Measurements from ENCODE around the gene ARHGEF17. TPM values are rescaled to one million over a fixed set of nuclear protein-coding genes. Genes with fewer than 3 reads are reported as not detected.

ARHGEF17 gene
- total and polyA plus RNA-seq, 2 of the 8 experiments (the other 6 are each of a cell fraction or from before 2014, with no cell fraction given), result 11.3 to 14.6 TPM

DNA sequence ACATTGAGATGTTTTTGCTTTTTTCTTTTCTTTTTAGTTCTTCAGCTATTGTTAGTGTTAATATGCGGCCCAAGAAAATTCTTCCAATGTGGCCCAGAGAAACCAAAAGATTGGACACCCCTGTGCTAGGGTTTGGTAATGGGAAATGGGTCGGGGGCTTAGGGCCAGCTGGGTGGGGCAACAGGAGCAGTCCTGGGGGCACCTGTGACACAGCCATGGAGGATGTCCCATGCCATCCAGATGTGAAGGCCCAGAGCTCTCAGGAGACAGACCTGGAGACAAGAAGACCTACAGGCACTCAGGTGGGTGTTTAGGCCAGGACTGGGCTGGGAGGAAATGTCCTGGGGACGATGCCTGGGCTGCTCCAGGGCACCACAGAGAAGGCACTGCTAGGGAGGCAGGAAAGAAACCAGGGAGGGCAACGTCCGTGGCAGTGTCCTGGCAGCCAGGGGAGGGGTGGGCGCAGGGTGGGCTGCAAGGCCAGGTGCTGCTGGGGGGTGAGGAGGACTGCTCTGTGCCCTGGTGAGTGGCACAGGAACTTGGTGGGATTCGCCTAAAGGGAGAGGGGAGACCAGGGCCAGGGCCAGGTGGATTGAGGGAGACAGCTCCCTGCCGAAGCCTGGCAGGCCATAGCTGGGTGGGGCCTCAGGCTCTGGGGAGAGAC lies 89.5 kb downstream of the ARHGEF17 start:
- H3K79me1 ChIP-seq (ENCODE audit: low read depth, low read length), result no peaks in the 10 kb centered on the region
- H2BK15ac ChIP-seq (ENCODE audit: low read length), result no peak overlapping the region
- ChIA-PET POLR2A (ENCODE audit: partially characterized antibody) (interaction anchor here (1.2 to 2.7 kb wide), 4 partner anchors 11 to 25 kb away, joined by 3 to 8 read pairs (median 4); no protein-coding TSS in a partner anchor), CTCF (ENCODE audit: partially characterized antibody) (interaction anchor here (1.0 to 59.1 kb wide), 11 partner anchors 9 to 267 kb away, joined by 3 to 1456 read pairs (median 6); no protein-coding TSS in a partner anchor)
- H3K9ac ChIP-seq (replicated peaks in 1 of 4; ENCODE audit: extremely low read depth in 1 of 4, low read depth in 3 of 4, low read length in 3 of 4), result no peak overlapping the region
- no peak overlapping the region for H3K56ac ChIP-seq (replicated peaks; ENCODE audit: insufficient read length, low read depth, low read length)
- no peak overlapping the region for H3K4me2 ChIP-seq (ENCODE audit: insufficient read depth in 1 of 2, low read depth in 2 of 2, low read length in 2 of 2)
- peaks cover 0 to 3% (median 2%) of the 10 kb centered on the region in 4 experiments; a peak in 5 of 7 replicates for H3K4me1 ChIP-seq (replicated peaks in 1 of 4; ENCODE audit: control insufficient read depth in 3 of 4, insufficient read depth in 4 of 4, low read length in 3 of 4)
- H2BK12ac ChIP-seq (ENCODE audit: low read depth, low read length), result no peak overlapping the region
- no peaks in the 10 kb centered on the region for H3K23me2 ChIP-seq (ENCODE audit: low read depth, low read length)
- 94% methylated on average over 7 of the region's 8 CpGs; no CpG with 5 or more reads in 1 of the 2 experiments for WGBS, 2 experiments (ENCODE audit: extremely low coverage in 1 of 2, insufficient coverage in 1 of 2, insufficient read length in 1 of 2, insufficient replicate concordance in 2 of 2, low coverage in 1 of 2, low lambda C conversion rate in 2 of 2, missing lambda C conversion rate in 1 of 2)
- H3K9me3 ChIP-seq (ENCODE audit: insufficient read depth in 2 of 2, low read depth in 1 of 2, low read length in 1 of 2), result no peaks in the 10 kb centered on the region
- H2BK5ac ChIP-seq (ENCODE audit: low read depth, low read length), result no peak overlapping the region
- H2BK20ac ChIP-seq (ENCODE audit: low read length), result no peak overlapping the region
- no peak overlapping the region for H2AK5ac ChIP-seq (ENCODE audit: low read depth, low read length)
- no peak overlapping the region for H3K27ac ChIP-seq (ENCODE audit: low read depth, low read length)
- H3K4ac ChIP-seq (replicated peaks; ENCODE audit: insufficient read length, low read depth, low read length), result no peak overlapping the region
- no peak overlapping the region for H3K4me3 ChIP-seq (ENCODE audit: extremely low read depth in 1 of 4, insufficient read depth in 2 of 4, low read depth in 3 of 4, low read length in 4 of 4)
- no peaks in the 10 kb centered on the region for H3K36me3 ChIP-seq (ENCODE audit: control insufficient read depth in 2 of 4, insufficient read depth in 4 of 4, low read length in 3 of 4)
- H3K14ac ChIP-seq (ENCODE audit: insufficient read length), result no peak overlapping the region
- DNase-seq (ENCODE audit: low read depth in 1 of 2, low spot score in 2 of 2), result no peak
- H4K91ac ChIP-seq (replicated peaks; ENCODE audit: insufficient read length, low read length), result no peak overlapping the region
- H3K79me2 ChIP-seq (ENCODE audit: control insufficient read depth in 1 of 2, insufficient read depth in 2 of 2, low read length in 2 of 2), result no peaks in the 10 kb centered on the region
- no peaks in the 10 kb centered on the region for H3K27me3 ChIP-seq (replicated peaks in 1 of 4; ENCODE audit: control insufficient read depth in 3 of 4, extremely low read depth in 1 of 4, insufficient read depth in 3 of 4, low read length in 3 of 4)
- no peak overlapping the region for H4K8ac ChIP-seq (ENCODE audit: extremely low read depth, insufficient read depth, low read length)
- no peak overlapping the region for H3K18ac ChIP-seq (ENCODE audit: extremely low read depth, low read length)
- no peak overlapping the region for H3K23ac ChIP-seq (ENCODE audit: insufficient read length)
- H4K5ac ChIP-seq (ENCODE audit: insufficient read length, low read depth, low read length), result no peak overlapping the region
- no peak overlapping the region for H2AFZ ChIP-seq (ENCODE audit: low read length)
- peaks cover 3 to 4% of the 10 kb centered on the region in 2 experiments for H4K20me1 ChIP-seq (replicated peaks in 1 of 2; ENCODE audit: control insufficient read depth in 1 of 2, insufficient read depth in 2 of 2, low read length in 2 of 2)
- no peak for FAIRE-seq
- no peak overlapping the region for H2BK120ac ChIP-seq (replicated peaks; ENCODE audit: low read depth, low read length)
- TF ChIP-seq, protein P1, sequence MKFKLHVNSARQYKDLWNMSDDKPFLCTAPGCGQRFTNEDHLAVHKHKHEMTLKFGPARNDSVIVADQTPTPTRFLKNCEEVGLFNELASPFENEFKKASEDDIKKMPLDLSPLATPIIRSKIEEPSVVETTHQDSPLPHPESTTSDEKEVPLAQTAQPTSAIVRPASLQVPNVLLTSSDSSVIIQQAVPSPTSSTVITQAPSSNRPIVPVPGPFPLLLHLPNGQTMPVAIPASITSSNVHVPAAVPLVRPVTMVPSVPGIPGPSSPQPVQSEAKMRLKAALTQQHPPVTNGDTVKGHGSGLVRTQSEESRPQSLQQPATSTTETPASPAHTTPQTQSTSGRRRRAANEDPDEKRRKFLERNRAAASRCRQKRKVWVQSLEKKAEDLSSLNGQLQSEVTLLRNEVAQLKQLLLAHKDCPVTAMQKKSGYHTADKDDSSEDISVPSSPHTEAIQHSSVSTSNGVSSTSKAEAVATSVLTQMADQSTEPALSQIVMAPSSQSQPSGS (IDR thresholded peaks at IDR 0.05; ENCODE audit: low read length), result no peak
- TF ChIP-seq SIRT6 (IDR thresholded peaks at IDR 0.05; ENCODE audit: low read length) (no peak), CTBP2 (IDR thresholded peaks at IDR 0.05; ENCODE audit: borderline replicate concordance, insufficient read depth, insufficient read length, low read length) (no peak), PHF8 (conservative IDR thresholded peaks at IDR 0.05; ENCODE audit: low read depth, low read length) (no peak), TBP (IDR thresholded peaks at IDR 0.05; ENCODE audit: low read depth, low read length) (no peak), ASH2L (IDR thresholded peaks at IDR 0.05; ENCODE audit: low read length) (no peak), CHD1 (IDR thresholded peaks at IDR 0.05; ENCODE audit: low read depth, low read length) (no peak), RBBP5 (IDR thresholded peaks at IDR 0.05; ENCODE audit: borderline replicate concordance, low read depth, low read length) (no peak), EGR1 (IDR thresholded peaks at IDR 0.05; ENCODE audit: borderline replicate concordance, low read depth, low read length) (no peak), YY1 (IDR thresholded peaks at IDR 0.05; ENCODE audit: low read depth, low read length) (no peak), HDAC6 (IDR thresholded peaks at IDR 0.05; ENCODE audit: low read depth, low read length) (no peak), SP2 (IDR thresholded peaks at IDR 0.05; ENCODE audit: low read length) (no peak)

All from H1 (cell line).